ENCODE measurements around the gene RNLS. TPM values are rescaled to one million over a fixed set of nuclear protein-coding genes. Genes with fewer than 3 reads are reported as not detected.

RNLS gene
- total and polyA plus RNA-seq, 12 donors = 4.1 to 22.2 (median 17.5) TPM

DNA sequence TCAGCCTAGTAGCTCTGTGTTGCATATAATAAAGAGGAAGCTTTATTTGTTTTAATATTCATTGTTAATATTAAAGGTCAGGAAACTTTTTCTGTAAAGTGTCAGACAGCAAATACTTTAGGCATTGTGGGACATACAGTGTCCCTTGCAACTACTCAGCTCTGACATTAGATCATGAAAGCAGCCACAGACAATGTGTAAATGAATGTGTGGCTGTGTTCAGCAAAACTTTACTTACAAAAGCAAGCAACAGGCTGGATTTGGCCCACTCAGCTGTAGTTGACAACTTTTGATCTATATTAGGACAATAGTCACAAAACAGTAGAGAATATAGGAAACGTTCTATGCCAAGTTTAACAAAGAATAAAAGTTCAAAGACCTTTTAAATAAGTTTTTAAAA, 173.3 kb downstream of the RNLS start:
- WGBS, 2 donors = 44 to 73% methylated on average over 1 of the region's 1 CpG
- no peaks in the 10 kb centered on the region for H3K36me3 ChIP-seq
- DNase-seq (no peak), ATAC-seq (no peak)
- TF ChIP-seq, protein P1, sequence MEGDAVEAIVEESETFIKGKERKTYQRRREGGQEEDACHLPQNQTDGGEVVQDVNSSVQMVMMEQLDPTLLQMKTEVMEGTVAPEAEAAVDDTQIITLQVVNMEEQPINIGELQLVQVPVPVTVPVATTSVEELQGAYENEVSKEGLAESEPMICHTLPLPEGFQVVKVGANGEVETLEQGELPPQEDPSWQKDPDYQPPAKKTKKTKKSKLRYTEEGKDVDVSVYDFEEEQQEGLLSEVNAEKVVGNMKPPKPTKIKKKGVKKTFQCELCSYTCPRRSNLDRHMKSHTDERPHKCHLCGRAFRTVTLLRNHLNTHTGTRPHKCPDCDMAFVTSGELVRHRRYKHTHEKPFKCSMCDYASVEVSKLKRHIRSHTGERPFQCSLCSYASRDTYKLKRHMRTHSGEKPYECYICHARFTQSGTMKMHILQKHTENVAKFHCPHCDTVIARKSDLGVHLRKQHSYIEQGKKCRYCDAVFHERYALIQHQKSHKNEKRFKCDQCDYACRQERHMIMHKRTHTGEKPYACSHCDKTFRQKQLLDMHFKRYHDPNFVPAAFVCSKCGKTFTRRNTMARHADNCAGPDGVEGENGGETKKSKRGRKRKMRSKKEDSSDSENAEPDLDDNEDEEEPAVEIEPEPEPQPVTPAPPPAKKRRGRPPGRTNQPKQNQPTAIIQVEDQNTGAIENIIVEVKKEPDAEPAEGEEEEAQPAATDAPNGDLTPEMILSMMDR (IDR thresholded peaks at IDR 0.05) = no peak
- H3K4me1 ChIP-seq = peaks cover 0 to 6% (median 0%) of the 10 kb centered on the region in 9 donors
- no peak overlapping the region for H3K4me3 ChIP-seq
- H3K27me3 ChIP-seq = no peaks in the 10 kb centered on the region
- H3K9me3 ChIP-seq = no peaks in the 10 kb centered on the region
- H3K27ac ChIP-seq = no peak overlapping the region
- intact Hi-C loops (cut with DNase I) = loop anchor here in 4 of 10 donors (10.0 kb wide), 2 partner anchors 135 to 145 kb away; no protein-coding TSS in a partner anchor

DNA sequence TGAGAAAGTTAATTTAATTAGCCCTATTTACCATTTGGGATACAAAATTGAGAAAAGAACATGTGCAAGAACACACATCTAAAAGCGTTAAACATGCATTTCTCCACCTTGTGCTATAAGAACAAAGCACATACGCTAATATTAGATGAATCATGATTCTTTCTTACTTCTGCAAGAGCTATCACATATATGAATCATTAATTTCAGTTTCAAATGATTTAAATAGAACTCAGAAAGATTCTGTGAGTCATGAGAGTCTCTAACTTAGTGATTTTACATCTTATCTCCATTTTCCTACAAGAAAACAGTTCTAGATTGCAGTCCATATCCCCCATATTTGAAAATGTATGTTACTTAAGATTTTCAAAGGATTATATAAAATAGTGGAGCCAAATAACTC, 173.9 kb downstream of the RNLS start:
- Histone ChIP-seq H3K27me3 (no peaks in the 10 kb centered on the region), H3K36me3 (no peaks in the 10 kb centered on the region), H3K9me3 (no peaks in the 10 kb centered on the region), H3K4me1 (peaks cover 0 to 11% (median 0%) of the 10 kb centered on the region in 9 donors), H3K27ac (no peak overlapping the region), H3K4me3 (no peak overlapping the region)
- ATAC-seq (no peak), DNase-seq (no peak)
- TF ChIP-seq, protein P1 (IDR thresholded peaks at IDR 0.05) = no peak
- intact Hi-C loops (cut with DNase I) = loop anchor here in 3 of 10 donors (10.0 kb wide), 2 partner anchors 136 to 146 kb away; no protein-coding TSS in a partner anchor
- 94 to 97% methylated on average over 2 of the region's 2 CpGs for WGBS, 2 donors

DNA sequence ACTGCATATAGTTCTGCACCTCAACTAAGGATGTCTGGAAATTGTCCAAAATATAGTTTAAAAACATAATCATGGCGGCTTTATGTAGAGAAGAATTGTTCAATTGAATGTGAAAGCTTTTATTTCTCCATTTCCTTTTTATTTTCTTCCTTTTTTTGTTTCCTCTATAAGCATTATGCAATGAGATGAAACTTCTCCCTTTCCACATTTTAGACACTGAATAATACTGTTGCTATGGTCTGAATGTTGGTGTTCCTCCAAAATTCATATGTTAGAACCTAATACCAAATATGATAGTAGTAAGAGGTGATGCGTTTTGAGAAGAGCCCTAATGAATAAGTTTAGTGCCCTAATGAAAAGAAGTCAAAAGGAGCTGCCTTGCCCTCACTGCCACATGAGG, 175.0 kb downstream of the RNLS start:
- 87 to 95% methylated on average over 2 of the region's 2 CpGs for WGBS, 2 donors
- Histone ChIP-seq H3K4me3 (no peak overlapping the region), H3K27ac (no peak overlapping the region), H3K4me1 (peaks cover 0 to 11% (median 0%) of the 10 kb centered on the region in 9 donors), H3K36me3 (no peaks in the 10 kb centered on the region), H3K9me3 (no peaks in the 10 kb centered on the region), H3K27me3 (no peaks in the 10 kb centered on the region)
- intact Hi-C loops (cut with DNase I) = loop anchor here in 3 of 10 donors (10.0 kb wide), 2 partner anchors 137 to 147 kb away; no protein-coding TSS in a partner anchor
- no peak for DNase-seq
- no peak for ATAC-seq
- TF ChIP-seq, protein P1 (IDR thresholded peaks at IDR 0.05) = no peak

DNA sequence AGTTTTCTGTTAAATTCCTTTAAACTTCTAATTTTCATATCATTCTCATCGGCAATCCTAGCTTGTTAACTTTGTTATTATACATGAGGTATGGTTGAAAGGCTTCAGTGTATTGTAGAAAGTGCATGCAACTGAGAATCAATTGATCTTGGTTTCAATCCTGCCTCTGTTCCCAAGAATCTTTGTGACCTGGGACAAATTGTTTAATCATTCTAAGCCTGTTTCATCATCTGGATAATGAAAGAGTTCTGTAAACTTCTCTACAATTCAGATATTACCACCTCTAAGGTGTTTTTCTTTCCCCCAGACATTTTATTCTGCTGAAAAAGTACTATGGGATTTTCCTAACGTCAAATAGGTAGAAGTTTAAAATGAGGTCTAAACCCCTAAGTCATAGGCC, 179.0 kb downstream of the RNLS start:
- WGBS, 2 donors = 88 to 93% methylated on average over 2 of the region's 2 CpGs
- no peak for ATAC-seq
- H3K4me1 ChIP-seq = peaks cover 0 to 11% (median 0%) of the 10 kb centered on the region in 9 donors
- TF ChIP-seq, protein P1 (IDR thresholded peaks at IDR 0.05) = no peak
- no peaks in the 10 kb centered on the region for H3K27me3 ChIP-seq
- DNase-seq = no peak
- H3K36me3 ChIP-seq = no peaks in the 10 kb centered on the region
- H3K4me3 ChIP-seq = no peak overlapping the region
- intact Hi-C loops (cut with DNase I) = loop anchor here in 6 of 10 donors (5.0 to 10.0 kb wide), 3 partner anchors 141 to 151 kb away; no protein-coding TSS in a partner anchor
- H3K9me3 ChIP-seq = peaks cover 0 to 9% (median 5%) of the 10 kb centered on the region in 11 donors
- no peak overlapping the region for H3K27ac ChIP-seq

Measured in heart right ventricle (tissue), 16 donors.